A673 (cell line): Measurements from ENCODE around the gene APBB1IP. TPM values are rescaled to one million over a fixed set of nuclear protein-coding genes. Genes with fewer than 3 reads are reported as not detected.

Source experiments
- BruUV-seq: library from RNA; stranded (reverse); fragments of 400-500 nt; replicated peaks from 2 replicates; lab custom pipeline; 2021; lab: Mats Ljungman, UMichigan
- CTCF ChIA-PET: fragments of 300-600 bp; sonication (Branson Sonifier 250); formaldehyde crosslinking; loops from one replicate; lab custom pipeline; 2022; ENCODE audit warnings: antibody characterized with exemption; lab: Charles Lee
- POLR2A ChIA-PET: fragments of 300-600 bp; sonication (Branson Sonifier 250); formaldehyde crosslinking; loops from one replicate; lab custom pipeline; 2022; ENCODE audit warnings: antibody characterized with exemption; ENCODE audit not compliant: low non-redundant PET; lab: Charles Lee
- DNase-seq: peaks from one replicate; pipeline ENCODE4 v3.0.0-alpha.2; 2015; ENCODE audit warnings: low spot score
- H3K27ac ChIP-seq: fragments of 200-600 bp; sonication (generic); 2 replicates; pipeline ENCODE4 v1.5.1; 2016; ENCODE audit warnings: mixed run types, low read depth, mild to moderate bottlenecking, mixed read lengths, antibody characterized with exemption, low read length; ENCODE audit not compliant: poor library complexity, severe bottlenecking
- H3K27me3 ChIP-seq: fragments of 200-600 bp; sonication (generic); replicated peaks from 2 replicates; pipeline ENCODE4 v1.6.1; 2017; ENCODE audit warnings: mixed run types, low read depth, mild to moderate bottlenecking, mixed read lengths, antibody characterized with exemption, low read length; ENCODE audit not compliant: insufficient read depth, poor library complexity
- H3K36me3 ChIP-seq: fragments of 200-600 bp; sonication (generic); 2 replicates; pipeline ENCODE4 v1.6.1; 2016; ENCODE audit warnings: mixed run types, mild to moderate bottlenecking, mixed read lengths, antibody characterized with exemption, low read length; ENCODE audit not compliant: insufficient read depth, poor library complexity, severe bottlenecking
- H3K4me1 ChIP-seq: fragments of 200-600 bp; sonication (generic); 2 replicates; pipeline ENCODE4 v1.6.1; 2017; ENCODE audit warnings: mixed run types, mild to moderate bottlenecking, mixed read lengths, antibody characterized with exemption, low read length; ENCODE audit not compliant: insufficient read depth, poor library complexity, severe bottlenecking
- H3K4me3 ChIP-seq: fragments of 200-600 bp; sonication (generic); 2 replicates; pipeline ENCODE4 v1.5.1; 2016; ENCODE audit warnings: low read depth, mixed run types, mild to moderate bottlenecking, mixed read lengths, low read length; ENCODE audit not compliant: poor library complexity, severe bottlenecking
- H3K9me3 ChIP-seq: fragments of 200-600 bp; sonication (generic); 2 replicates; pipeline ENCODE4 v1.6.1; 2016; ENCODE audit warnings: mixed run types, low read depth, mild to moderate bottlenecking, mixed read lengths, antibody characterized with exemption, low read length; ENCODE audit not compliant: poor library complexity, severe bottlenecking
- CTCF ChIP-seq: fragments of 300-800, 200-600 bp; sonication (generic); conservative IDR thresholded peaks from 2 replicates; pipeline ENCODE4 v1.5.1; 2017; ENCODE audit warnings: low read depth, mild to moderate bottlenecking, antibody characterized with exemption, low read length, moderate library complexity, mixed read lengths
- EZH2 ChIP-seq: fragments of 200-600 bp; sonication (generic); IDR thresholded peaks from 2 replicates; pipeline ENCODE4 v1.6.1; 2017; ENCODE audit warnings: borderline replicate concordance, low read depth, mild to moderate bottlenecking, mixed read lengths, antibody characterized with exemption, low read length; ENCODE audit not compliant: poor library complexity, severe bottlenecking
- intact Hi-C: fragments of 100-400 bp; cut with micrococcal nuclease; formaldehyde crosslinking; loops from one replicate; pipeline ENCODE4 v1.10.0; 2022; ENCODE audit not compliant: unreplicated experiment
- total RNA-seq: library from RNA; stranded (reverse); gene quantifications from 2 replicates; pipeline ENCODE4 v1.2.3, GENCODE V29; 2021

Gene APBB1IP
- total RNA-seq, 1 experiment from 2014 or later, result not detected

- BruUV-seq, result no TSS peak
- no peak overlapping the region for H3K27ac ChIP-seq
- H3K27me3 ChIP-seq, result no peaks in the 10 kb centered on the region
- no peaks in the 10 kb centered on the region for H3K36me3 ChIP-seq
- H3K4me1 ChIP-seq, result no peaks in the 10 kb centered on the region
- CTCF ChIA-PET, result interaction anchor here (0.7 kb wide), 1 partner anchor 258 kb away, joined by 3 read pairs; no protein-coding TSS in a partner anchor
- H3K4me3 ChIP-seq, result no peak overlapping the region
- DNase-seq, result no peak
- no peak for TF ChIP-seq CTCF
- no peak for TF ChIP-seq EZH2
- intact Hi-C loops, result no loop called here
- POLR2A ChIA-PET, result no interaction called here
- peaks cover 2% of the 10 kb centered on the region for H3K9me3 ChIP-seq
These were observed 69.9 kb downstream of the APBB1IP start for GRCh38 chr10:26508016-26508415.

- no peaks in the 10 kb centered on the region for H3K36me3 ChIP-seq
- no TSS peak for BruUV-seq
- H3K9me3 ChIP-seq, result peaks cover 6% of the 10 kb centered on the region
- H3K4me3 ChIP-seq, result no peak overlapping the region
- POLR2A ChIA-PET, result no interaction called here
- DNase-seq, result no peak
- H3K27ac ChIP-seq, result no peak overlapping the region
- TF ChIP-seq EZH2 (no peak), CTCF (no peak)
- intact Hi-C loops, result no loop called here
- no peaks in the 10 kb centered on the region for H3K27me3 ChIP-seq
- no peaks in the 10 kb centered on the region for H3K4me1 ChIP-seq
- CTCF ChIA-PET, result no interaction called here
These were observed 71.2 kb downstream of the APBB1IP start for GRCh38 chr10:26509307-26509706.

- Histone ChIP-seq H3K36me3 (no peaks in the 10 kb centered on the region), H3K27me3 (no peaks in the 10 kb centered on the region), H3K4me3 (no peak overlapping the region), H3K27ac (no peak overlapping the region), H3K4me1 (no peaks in the 10 kb centered on the region), H3K9me3 (peaks cover 6% of the 10 kb centered on the region)
- no peak for DNase-seq
- TF ChIP-seq CTCF, result no peak
- TF ChIP-seq EZH2, result no peak
- intact Hi-C loops, result no loop called here
- CTCF ChIA-PET, result no interaction called here
- POLR2A ChIA-PET, result interaction anchor here (0.6 kb wide), 1 partner anchor 638 kb away, joined by 3 read pairs; no protein-coding TSS in a partner anchor
- no TSS peak for BruUV-seq
These were observed 75.0 kb downstream of the APBB1IP start for GRCh38 chr10:26513101-26513500.
